T1000 (cell line): ENCODE measurements around the gene RNF167.

Experiments
- DNase-seq: peaks from one replicate; lab custom pipeline; 2025; ENCODE audit warnings: mixed read lengths; lab: John Stamatoyannopoulos, UW

Gene RNF167

DNA sequence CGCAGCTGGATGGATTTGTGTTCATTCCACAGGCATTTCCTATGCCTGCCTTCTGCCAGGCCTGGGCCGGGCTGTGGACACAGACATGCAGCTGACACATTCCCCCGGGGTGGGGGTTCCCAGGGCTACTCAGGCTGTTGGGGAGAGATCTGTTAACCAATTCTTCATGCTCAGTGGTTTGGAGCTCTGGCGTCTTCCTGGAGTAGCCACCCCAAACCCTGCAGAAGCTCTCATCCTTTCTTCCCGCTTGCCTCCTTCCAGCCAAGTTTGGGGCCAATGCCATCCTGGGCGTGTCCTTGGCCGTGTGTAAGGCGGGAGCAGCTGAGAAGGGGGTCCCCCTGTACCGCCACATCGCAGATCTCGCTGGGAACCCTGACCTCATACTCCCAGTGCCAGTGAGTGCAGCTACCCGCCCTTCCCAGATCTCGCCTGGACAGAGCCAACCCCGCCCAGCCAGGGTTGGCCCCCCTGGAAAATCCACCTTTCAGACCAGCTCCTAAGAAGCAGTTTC lies 13.4 kb downstream of the RNF167 start:
- no peak for DNase-seq

DNA sequence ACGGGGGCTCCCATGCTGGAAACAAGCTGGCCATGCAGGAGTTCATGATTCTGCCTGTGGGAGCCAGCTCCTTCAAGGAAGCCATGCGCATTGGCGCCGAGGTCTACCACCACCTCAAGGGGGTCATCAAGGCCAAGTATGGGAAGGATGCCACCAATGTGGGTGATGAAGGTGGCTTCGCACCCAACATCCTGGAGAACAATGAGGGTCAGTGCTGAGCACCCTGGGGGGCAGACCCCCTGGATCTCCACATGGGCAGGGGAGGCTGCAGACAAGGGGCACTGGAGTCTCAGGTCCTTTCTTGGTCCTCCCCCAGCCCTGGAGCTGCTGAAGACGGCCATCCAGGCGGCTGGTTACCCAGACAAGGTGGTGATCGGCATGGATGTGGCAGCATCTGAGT lies 15.0 kb downstream of the RNF167 start:
- DNase-seq: no peak

DNA sequence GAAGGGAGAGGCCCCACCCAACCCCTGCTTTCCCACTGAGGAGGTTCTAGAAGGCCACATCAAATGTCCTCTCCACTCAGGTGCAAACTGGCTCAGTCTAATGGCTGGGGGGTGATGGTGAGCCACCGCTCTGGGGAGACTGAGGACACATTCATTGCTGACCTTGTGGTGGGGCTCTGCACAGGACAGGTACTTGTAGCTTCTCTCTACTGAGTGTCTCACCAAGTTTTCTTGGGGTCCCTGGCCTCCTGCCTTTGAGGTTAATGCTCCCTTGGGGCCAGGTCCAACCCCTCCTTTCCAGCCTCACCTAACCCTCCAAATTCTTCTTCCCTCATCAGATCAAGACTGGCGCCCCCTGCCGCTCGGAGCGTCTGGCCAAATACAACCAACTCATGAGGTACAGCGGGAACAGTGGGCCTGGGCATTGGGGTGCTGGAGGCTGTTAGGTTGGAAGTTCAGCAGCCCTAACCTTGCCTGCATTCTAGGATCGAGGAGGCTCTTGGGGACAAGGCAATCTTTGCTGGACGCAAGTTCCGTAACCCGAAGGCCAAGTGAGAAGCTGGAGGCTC lies 16.5 kb downstream of the RNF167 start:
- DNase-seq: no peak

DNA sequence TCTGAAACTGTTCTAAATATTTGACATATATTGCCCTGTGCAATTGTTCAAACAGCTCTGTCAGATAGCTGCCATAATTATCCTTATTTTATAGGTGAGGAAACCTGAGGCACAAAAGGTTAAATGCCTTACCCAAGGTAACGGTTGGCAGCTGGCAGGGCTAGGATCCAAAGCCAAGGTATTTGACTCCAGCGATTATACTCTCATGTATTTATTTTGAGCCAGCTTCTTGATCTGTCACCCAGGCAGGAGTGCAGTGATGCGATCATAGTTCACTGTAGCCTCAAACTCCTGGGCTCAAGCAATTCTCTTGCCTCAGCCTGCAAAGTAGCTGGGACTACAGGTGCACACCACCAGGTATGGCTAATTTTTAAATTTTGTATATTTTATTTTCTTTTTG lies 18.0 kb downstream of the RNF167 start:
- DNase-seq: no peak

DNA sequence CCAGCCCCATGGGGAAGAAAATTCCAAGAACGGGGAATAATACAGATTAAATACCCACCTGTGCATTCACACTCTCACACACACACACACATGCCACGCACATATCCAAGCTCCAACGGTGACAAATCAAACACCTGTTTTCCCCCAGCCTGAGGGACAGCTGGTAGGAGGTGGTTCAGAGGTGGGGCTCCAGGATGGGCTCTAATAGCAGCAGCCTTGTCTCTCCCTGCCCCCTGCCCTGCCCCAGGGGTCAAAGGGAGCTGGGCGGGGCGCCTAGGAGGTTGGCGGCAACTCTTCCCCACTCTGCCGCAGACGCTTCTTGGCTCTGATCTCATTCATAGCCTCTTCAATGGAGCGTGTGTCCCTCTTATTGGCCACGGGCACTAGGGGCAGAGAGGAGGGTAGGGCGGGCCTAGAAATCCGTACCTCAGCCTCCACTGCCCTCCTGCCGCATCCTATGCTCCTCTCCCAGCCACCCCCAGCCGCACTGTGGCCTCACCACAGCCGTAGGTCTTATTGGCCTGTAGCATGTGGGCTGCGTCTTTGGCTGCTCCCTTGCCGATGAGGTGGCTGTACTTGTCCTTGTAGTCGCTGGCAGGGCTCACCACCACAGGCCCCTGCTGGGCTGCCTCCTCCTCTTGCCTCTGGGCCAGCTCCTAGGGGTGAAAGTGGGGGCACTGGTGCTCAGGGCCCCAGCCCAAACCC lies 19.3 kb downstream of the RNF167 start:
- no peak for DNase-seq

DNA sequence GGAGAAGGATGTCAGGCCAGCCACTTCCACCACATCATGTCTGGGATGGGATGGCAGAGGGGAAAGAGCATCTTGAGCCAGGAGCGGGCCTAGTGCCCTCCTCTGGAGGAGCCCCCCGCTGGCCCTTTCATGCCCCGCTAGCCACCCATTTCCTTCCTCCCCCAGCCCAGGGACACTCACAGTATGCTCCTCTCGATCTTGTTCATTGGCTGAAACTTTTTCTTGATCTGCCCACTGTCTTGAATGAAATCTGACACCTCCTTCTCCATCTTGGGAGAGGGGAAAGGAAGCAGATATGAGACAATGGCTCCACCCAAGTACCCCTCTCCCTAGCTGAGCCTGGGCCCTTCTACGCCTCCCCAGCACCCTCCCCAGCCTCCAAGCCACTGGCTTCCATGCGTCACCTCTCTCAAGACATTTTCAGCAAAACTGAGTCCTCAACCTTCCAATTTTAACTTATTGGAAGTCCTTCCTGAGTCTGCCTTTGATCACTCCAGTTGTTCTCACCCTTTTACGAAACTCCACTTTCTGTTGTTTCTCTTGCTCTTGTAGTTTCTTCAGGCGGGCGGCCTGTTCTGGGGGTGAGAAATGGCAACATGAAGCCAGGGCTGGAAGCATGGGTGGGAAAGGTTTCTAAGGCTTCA lies 20.3 kb downstream of the RNF167 start:
- no peak for DNase-seq

DNA sequence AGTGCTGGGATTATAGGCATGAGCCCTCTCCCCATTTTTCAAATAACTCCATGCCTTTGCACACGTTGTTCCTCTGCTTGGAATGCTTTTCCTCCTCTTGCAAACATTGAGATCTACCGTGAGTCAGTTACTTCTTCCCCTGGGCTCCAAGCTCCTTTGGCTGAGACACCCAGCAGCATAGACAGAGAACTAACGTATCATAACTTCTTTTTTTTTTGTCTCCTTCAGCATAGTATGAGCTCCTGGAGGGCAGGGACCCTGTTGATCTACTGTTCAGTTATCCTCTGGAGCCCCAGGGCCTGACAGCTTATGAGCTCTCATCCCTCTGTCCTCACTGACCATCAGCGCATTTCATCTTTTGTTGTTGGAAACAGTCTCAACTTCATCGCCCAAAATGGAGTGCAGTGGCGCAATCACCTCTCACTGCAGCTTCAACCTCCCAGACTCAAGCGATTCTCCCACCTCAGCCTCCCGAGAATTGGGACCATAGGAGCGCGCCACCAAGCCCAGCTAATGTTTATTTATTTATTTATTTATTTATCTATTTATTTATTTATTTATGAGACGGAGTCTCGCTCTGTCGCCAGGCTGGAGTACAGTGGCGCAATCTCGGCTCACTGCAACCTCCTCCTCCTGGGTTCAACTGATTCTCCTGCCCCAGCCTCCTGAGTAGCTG lies 25.4 kb downstream of the RNF167 start:
- DNase-seq: no peak

DNA sequence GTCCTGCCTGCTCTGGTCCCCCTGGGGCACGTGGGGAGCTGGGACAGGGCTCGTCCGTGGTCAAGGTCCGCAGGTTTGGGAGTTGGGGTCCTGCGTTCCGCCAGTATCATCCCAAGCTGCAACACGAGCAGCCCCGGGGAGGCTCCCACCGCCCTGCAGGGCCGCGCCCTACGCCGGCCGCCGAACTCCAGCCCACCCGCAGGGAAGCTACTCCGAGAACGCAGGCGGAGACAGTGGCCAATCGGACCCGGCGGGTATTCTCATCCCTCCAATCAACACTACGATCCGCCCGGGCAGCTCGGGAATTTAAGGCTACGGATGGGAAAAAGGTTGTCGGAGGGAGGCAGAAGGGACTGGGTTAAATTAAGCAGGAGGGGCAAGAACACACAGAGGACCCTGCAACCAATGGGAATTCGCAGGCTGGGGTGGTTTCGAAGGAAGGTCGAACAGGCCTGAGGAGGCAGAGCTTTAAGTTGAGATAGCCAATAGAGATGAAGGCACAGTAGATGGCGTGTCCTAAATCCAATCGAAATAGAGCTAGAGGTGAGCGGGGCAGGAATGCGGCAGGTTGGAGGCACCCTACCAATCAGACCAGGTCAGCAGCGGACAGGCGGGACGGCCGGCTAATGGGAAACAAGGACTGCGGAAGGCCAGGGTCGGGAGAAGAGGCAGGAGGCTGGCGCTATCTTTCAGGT lies 26.9 kb downstream of the RNF167 start:
- peak; percentile 98 for DNase-seq

DNA sequence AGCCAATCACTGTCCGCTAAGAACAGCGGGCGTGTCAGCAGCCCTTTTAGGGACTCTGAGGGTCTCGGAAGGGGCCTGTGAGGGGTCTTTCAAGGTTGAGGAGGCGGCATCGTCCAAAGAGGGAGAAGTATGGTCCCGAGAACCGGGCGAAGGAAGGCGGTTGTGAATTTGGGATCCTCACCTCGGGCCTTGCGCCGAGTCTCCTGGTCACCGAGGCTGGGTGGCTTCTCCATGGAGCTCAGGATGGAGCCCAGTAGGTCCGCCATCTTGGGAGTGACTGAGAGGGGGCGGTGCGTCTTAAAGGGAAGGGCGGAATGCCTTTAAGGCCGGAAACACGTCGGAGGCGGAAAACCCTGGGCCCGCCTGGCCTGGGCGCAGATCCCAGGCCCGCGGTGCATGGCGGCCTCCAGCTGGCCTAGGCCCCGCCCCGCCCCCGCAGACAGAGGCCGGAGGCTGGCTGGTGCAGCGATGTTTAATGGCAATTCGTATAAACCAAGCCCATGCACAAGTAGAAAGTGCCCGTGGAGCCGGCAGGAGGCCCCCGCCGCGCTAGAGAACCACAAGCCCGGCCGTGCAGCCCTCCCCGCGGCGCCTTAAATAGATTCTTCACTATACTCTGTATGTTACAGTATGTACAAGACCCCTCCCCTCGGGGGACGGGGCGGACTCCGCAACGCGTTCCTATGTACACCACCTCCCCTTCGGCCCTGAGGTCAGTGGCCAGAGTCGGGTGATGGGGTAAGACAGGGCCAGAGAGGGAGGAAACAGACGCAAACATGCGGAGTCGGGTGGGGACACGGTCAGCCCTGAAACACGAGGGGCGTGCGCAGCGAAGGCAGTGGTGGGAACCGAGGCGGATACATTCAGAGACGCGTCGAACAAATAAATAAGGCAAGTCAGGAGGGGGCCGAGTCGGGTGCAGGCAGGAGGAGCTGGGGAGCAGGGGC lies 27.7 kb downstream of the RNF167 start, which contains the start of gene SPAG7:
Gene SPAG7, minus strand, starts transcription at position 279 of the 947 bp plus-strand sequence. Its CDS starts 13 bp downstream, at position 266.
- peak; percentile 97 for DNase-seq

DNA sequence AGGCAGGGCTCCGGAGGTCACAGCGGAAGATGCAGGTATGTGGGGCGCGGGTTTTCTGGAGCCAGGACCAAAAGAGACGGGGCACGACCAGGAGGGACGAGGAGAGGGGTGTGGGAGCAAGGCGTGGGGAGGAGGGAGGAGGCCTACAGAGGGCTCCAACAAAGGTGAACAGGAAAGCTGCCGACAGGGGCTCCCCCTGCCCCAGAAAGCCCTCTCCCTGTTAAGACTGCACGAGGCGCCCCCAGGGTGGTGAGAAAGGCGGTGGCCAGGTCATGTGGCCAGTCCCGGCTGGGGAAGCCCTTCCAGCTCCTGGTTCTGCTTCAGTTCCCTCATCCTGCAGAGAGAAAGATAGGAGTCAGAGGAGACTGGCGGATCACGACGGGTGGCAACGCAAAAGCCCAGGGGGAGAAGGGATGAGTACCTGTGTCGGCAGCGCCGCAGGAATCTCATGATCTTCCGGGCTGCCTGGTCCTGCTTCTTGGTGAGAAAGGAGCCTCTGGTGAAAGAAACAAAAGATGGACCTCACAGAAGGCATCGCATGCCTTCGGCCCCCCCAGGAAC lies 28.5 kb downstream of the RNF167 start:
- DNase-seq: no peak

DNA sequence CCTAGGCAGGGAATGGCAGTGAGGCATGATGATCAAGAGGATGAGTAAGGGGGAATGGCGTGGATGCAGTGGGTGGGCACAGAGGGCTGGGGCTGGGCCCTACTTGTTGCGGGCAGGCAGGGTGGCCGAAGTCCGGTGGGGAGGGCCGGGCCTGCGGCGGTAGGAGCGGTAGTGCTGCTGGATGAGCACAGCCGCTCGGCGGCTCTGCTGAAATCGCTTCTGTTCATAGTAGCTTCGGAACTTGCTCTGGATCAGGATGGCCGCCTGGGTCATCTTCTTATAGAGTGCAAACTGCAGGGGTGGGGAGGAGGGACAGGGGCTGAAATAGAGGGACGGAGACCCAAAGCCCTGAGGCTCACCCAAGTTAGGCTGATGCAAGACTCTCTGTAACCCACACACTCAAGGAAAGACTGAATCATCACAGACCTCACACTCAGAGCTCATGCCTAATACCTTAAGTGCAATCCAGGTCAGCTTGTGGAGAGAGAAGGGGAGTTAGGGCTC lies 29.0 kb downstream of the RNF167 start:
- DNase-seq: peak; percentile 62

DNA sequence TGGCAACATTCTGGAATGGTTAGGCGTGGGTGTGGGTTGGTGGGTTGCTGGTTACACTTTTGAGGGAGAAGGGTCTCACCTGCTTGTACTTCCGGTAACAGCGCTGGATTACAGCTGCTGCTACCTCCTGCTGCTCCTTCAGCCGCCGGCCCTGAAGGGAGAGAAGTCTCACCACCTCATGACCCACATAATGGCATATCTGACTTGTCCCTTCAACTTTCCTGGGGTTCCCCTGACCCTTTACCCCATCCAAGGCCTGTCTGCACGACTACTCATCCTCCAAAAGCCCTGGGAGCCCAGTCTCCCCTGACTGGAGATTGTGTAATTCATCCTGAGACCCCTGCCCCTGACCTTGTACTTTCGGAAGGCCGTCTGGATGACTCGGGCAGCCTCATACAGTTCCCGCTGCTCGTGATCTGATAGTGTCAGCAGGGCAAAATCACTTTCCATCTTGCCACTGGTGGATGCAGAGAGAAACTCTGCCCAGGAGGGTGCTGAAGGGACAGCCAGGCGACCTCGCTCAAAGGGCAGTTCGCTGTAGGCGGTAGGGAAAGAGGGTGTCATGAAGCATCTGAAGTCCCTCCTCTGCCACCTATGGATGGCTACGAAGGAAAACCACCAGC lies 29.6 kb downstream of the RNF167 start:
- peak; percentile 38 for DNase-seq

DNA sequence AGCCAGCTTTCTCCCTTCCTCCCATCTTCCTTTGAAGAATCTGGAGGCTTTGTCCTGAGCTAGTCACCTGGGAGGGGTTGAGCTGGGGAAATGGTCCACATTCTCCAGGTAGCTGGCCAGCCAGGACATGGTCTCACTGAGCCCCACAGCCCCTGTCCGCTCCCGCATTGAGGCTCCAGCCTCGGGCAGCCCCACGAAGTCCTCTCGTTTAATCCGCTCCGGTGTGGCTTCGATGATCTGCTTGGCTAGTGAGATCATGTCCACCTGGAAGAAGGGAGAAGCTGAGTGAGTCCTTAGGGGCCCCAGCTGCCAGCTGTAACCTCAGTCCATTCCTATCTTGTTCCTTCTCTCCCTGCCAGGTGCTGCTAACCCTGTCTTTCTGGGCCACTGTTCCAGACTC lies 30.2 kb downstream of the RNF167 start:
- no peak for DNase-seq

DNA sequence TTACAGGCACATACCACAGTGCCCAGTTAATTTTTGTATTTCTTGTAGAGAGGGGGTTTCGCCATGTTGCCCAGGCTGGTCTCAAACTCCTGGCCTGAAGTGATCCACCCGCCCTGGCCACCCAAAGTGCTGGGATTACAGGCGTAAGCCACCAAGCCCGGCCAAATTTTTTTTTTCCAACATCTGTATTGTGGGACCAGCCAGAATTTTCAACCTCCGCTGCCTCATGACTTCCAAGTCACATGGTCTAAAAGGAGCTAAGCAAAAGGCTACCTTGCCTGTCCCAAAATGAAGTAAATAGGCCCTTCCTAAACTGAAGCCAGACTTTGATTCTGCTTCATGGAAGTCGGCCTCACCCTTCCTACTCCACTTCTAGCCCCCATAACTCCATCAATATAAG lies 31.8 kb downstream of the RNF167 start:
- no peak for DNase-seq

DNA sequence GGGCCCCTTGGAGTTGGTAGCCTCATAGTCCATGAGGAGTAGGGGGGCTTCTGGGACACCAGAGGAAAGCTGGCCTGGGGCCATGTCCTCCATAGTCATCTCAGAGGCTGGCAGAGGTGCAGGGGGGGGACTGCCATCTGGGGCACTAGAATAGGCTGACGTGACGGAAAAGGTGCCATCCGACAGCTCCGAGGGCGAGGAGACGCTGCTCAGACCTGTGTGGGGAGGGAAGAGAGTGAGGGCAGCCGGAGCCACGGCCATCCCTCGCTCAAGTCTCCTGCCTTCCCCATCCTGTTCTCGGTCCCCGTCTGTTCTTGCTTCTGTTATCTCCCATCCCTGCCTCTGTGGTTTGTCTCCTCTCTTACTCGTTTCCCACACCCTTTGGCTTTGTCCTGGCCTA lies 32.3 kb downstream of the RNF167 start:
- no peak for DNase-seq

DNA sequence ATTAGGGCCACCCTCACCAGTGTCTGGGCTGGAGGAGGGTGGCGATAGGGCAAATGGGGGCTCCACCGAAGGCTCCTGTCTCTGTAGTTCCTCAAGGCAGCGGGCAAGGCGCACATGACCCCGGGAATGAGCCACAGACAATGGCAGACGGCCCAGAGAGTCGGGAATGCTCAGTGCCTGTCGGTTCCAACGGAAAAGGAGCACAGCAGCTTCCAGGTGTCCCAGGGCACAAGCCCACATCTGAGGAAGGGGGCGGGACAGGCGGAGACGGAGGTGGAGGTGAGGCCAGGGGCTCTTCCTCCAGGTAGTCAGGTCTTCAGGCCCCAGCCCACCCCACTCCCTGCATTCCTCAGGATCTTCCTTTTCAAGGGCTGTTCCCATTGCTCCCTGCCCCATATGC lies 32.7 kb downstream of the RNF167 start:
- DNase-seq: no peak

DNA sequence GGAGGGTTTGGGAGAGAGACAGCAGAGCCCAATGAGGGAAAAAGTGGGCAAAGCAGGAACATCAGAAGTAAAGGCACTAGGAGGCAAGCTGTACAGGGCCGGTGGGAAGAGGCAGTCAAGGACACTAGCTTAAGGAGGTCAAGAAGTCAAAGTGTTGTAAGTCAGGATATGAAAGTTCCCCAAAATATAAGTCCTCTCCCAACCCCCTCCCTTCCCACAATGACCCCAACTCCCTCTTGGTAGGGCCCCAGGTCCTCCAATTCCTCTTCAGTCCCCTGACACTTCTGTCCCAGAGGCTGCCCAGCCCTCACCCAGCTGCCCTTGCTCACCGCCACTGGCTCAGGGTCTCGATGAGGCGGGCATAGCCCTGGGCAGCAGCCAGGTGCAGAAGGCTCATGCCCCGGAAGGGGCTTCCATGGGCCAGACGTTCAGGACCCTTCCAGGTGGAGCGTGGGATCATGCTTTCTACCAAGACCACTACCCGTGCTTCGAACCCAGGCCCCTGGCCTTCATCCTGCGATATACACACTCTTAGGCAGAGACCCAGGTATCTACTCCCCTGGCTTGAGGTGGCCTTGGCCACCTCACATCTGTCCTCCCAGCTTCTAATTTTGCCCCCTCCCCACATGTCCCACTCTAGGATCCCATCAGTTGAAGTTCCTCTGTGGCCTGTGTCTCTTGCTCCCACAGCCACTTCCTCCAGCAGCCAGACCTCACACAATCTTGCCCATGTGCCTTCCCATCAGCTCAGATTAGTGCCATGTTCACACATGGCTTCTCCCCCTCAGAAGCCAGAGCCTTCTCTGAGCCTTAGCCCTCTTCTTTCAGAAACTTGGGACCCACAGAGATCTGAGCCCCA lies 33.4 kb downstream of the RNF167 start:
- DNase-seq: no peak

DNA sequence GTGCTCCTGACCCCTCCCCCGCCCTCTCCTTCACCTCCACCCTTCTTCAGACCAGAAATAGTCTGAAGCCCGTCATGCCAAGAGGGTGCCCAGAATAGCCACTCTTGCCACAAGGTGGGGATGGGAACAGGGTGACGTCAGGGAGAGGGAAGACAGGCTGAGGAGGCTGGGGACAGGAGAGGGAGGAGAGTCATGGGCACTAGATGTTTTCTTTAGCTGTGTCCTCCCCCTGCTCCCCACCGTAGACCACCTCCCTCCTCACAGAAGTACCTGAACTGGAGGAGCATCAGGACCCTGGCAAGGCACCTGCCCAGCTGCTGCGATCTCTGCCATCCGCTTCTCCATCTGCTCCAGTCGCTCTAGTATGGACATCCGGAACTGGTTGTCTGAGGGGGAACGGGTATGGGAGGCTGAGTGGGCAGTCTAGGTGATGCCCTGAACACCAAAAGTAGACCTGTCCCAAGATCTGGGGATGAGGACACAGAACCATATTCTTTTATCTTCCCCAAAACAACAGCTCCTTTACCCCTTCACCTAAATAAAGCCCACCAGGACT lies 34.1 kb downstream of the RNF167 start:
- DNase-seq: no peak

DNA sequence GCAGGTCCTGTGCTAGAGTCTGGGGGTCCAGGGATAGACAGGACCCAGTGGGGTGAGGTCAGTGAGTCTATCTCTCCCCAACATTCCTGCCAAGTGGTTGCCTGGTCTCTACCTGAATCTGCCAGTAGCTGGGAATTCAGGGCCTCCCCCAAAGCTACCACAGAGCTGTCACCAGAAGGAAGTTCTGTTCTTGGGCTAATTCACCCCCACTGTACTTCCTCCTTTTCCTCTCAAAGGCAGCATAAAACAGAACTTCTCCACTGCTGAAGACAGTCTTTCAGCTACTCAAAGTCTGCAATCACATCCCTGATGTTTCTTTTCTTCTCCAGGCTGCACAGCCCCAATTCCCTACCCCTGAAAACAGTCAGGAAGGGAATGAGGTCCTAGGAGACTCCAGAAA lies 38.7 kb downstream of the RNF167 start:
- no peak for DNase-seq
